Mucosa of rectum (tissue), 2 donors: Measurements from ENCODE around the gene SERPINB6.
"Not testable (repeated sequence)": the region's sequence is repeated elsewhere in the genome, so short reads cannot be mapped to it uniquely, and the experiment has no call there.

Experiments used
- H3K27ac ChIP-seq, 2 donors: one replicate each; pipeline ENCODE4 v1.7.0; 2013; ENCODE audit warnings: inconsistent platforms in 2 of 2, low read depth in 2 of 2, low read length in 2 of 2
- H3K27me3 ChIP-seq, 2 donors: one replicate each; pipeline ENCODE4 v1.7.0; 2013; ENCODE audit warnings: low read length in 2 of 2; ENCODE audit not compliant: control insufficient read depth in 2 of 2, insufficient read depth in 2 of 2
- H3K36me3 ChIP-seq, 2 donors: one replicate each; pipeline ENCODE4 v1.7.0; 2013; ENCODE audit warnings: low read length in 2 of 2; ENCODE audit not compliant: control insufficient read depth in 2 of 2, insufficient read depth in 2 of 2
- H3K4me1 ChIP-seq, 2 donors: one replicate each; pipeline ENCODE4 v1.7.0; 2013; ENCODE audit warnings: low read length in 2 of 2, mild to moderate bottlenecking in 1 of 2; ENCODE audit not compliant: control insufficient read depth in 2 of 2, insufficient read depth in 2 of 2
- H3K4me3 ChIP-seq, 2 donors: one replicate each; pipeline ENCODE4 v1.7.0; 2013; ENCODE audit warnings: low read length in 2 of 2
- H3K9ac ChIP-seq, 2 donors: one replicate each; pipeline ENCODE4 v1.7.0; 2013; ENCODE audit warnings: low read length in 2 of 2, low read depth in 1 of 2, mild to moderate bottlenecking in 1 of 2
- H3K9me3 ChIP-seq, 2 donors: one replicate each; pipeline ENCODE4 v1.7.0; 2013; ENCODE audit warnings: low read length in 2 of 2; ENCODE audit not compliant: control insufficient read depth in 2 of 2
- donor health status: healthy.
- donor health status: Normal muscosa, but diverticular disease.

SERPINB6 gene

DNA sequence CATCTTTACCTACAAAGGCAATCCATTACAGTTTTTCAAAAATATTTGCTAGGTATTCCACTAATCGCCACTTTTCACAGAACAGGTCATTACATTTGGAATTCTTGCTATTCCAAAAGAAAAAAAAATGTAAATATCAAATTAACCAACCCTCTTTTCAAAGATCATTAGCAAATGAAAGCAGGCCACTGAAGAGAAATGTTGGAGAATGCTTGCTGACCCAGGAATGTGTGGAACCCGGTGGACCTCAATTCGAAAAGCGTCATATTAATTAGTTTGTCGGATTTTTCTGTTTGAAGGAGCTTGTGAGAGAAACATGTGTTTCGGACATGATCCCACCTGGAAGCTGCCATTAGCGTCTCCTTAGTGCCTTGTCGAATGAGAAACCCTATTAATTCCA lies 40.3 kb downstream of the SERPINB6 start:
- Histone ChIP-seq H3K27me3 (no peaks in the 10 kb centered on the region), H3K9ac (no peak overlapping the region), H3K9me3 (no peaks in the 10 kb centered on the region), H3K27ac (no peak overlapping the region), H3K4me3 (no peak overlapping the region), H3K4me1 (peaks cover 3 to 4% of the 10 kb centered on the region in 2 donors), H3K36me3 (no peaks in the 10 kb centered on the region)

DNA sequence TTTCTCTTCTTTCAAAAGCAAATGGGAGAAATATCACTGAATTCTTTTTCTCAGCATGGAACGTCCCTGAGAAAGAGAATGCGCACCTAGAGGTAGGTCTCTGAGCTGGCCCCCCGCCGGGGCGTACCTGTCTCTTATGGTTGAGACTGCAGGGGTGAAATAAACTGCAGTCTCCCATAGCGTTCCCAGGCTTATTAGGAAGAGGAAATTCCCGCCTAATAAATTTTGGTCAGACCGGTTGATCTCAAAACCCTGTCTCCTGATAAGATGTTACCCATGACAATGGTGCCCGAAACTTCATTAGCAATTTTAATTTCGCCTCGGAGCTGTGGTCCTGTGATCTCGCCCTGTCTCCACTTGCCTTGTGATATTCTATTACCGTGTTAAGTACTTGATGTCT lies 43.4 kb downstream of the SERPINB6 start:
- H3K9ac ChIP-seq = not testable (repeated sequence)

DNA sequence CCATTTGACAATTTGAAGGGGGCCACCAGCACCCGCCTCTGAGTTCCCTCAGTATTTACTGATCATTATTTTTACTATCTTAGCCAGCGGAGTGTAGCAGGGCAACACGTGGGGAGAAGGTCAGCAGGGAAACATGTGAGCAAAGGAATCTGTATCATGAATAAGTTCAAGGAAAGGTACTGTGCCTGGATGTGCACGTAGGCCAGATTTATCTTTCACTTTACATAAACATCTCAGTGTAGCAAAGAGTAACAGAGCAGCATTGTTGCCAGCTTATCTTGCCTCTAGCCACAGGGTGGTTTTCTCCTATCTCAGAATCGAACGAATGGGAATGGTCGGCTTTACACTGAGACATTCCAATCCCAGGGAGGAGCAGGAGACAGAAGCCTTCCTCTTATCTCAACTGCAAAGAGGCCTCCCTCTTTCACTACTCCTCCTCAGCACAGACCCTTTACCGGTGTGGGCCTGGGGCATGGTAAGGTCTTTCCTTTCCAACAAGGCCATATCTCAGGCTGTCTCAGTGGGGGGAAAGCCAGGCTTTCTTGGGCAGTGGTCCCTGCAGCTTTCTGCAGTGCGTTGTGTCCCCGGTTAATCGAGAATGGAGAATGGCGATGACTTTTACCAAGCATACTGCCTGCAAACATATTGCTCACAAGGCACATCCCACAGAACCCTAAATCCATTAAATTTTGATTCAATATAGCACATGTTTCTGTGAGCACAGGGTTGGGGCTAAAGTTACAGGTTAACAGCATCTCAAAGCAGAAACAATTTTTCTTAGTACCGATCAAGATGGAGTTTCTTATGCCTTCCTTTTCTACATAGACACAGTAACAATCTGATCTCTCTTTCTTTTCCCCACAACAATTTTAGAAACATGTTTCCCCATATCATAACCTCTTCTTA lies 45.3 kb downstream of the SERPINB6 start:
- H3K9ac ChIP-seq, H3K36me3 ChIP-seq, H3K4me3 ChIP-seq, H3K27me3 ChIP-seq, H3K4me1 ChIP-seq, H3K9me3 ChIP-seq, H3K27ac ChIP-seq: not testable (repeated sequence)

More for the DNA sequence above, 43.4 kb downstream of the SERPINB6 start:
- H3K4me3 ChIP-seq, H3K27ac ChIP-seq, H3K4me1 ChIP-seq, H3K27me3 ChIP-seq, H3K36me3 ChIP-seq, H3K9me3 ChIP-seq: not testable (repeated sequence)

DNA sequence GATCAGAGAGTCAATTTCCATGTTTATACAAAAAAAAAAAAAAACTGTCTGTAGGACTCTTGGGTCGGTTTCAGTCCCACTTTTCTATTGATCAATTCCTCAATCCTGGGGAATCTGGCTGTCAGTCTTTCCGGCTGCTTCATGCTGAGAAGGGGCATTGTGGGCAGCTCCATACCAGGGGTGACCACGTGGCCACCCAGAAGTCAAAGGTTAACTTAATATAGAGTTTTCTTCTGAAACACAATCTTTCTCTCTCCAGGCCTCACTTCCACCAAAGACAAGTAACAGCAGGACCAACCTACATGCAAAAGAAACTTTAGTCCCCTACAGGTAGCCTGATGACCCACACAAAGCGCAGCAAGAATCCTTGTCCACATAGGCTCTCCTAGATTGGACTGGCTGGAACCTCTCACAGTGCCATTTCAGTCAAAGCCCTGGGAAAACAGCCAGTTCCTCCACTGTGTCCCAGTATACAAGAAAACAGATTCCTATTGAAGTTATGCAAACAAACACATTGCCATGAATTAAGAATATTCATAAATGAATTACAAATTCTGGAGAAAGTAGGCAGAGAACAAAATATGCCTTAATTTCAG lies 49.7 kb downstream of the SERPINB6 start:
- no peaks in the 10 kb centered on the region for H3K9me3 ChIP-seq
- H3K27ac ChIP-seq = no peak overlapping the region
- no peaks in the 10 kb centered on the region for H3K36me3 ChIP-seq
- H3K9ac ChIP-seq = no peak overlapping the region
- H3K4me1 ChIP-seq = no peaks in the 10 kb centered on the region
- no peak overlapping the region for H3K4me3 ChIP-seq
- no peaks in the 10 kb centered on the region for H3K27me3 ChIP-seq

DNA sequence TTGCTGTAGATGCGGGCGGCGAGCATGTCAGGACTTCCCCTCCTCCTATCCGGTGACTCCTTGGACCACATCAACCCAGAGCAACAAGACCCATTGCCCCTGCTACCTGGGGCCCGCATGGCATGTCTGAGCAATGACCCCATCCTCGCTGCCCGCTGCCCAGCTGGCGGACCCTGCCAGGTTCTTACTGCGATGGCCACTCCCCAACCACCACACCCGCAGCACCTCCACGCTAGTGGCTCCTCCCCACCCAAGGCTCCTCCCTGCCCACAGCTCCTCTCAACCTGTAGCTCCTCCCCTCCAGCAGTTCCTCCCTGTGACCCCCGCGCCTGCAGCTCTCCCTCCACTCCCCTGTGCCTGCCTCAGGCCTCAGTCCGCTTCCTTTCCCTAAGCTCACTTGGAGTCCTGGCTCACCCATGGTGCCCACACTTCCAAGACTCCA lies 50.7 kb downstream of the SERPINB6 start:
- no peaks in the 10 kb centered on the region for H3K27me3 ChIP-seq

DNA sequence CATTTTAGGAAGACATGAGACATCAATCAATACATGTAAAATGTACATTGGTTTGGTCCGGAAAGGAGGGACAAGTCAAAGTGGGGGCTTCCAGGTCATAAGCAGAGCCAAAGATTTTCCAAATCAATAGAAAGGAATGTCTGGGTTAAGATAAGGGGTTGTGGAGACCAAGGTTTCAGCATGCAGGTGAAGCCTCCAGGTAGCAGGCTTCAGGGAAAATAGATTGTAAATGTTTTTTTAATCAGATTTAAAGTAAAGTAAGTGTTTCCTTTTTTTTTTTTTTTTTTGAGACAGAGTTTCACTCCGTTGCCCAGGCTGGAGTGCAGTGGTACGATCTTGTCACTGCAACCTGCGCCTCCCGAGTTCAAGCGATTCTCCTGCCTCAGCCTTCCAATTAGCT lies 51.5 kb downstream of the SERPINB6 start:
- Histone ChIP-seq H3K9me3 (no peaks in the 10 kb centered on the region), H3K36me3 (no peaks in the 10 kb centered on the region), H3K27ac (no peak overlapping the region), H3K4me3 (no peak overlapping the region), H3K27me3 (no peaks in the 10 kb centered on the region), H3K9ac (no peak overlapping the region), H3K4me1 (no peaks in the 10 kb centered on the region)

More for the DNA sequence above, 50.7 kb downstream of the SERPINB6 start:
- Histone ChIP-seq H3K36me3 (no peaks in the 10 kb centered on the region), H3K27ac (no peak overlapping the region), H3K9ac (no peak overlapping the region), H3K4me1 (no peaks in the 10 kb centered on the region), H3K9me3 (no peaks in the 10 kb centered on the region), H3K4me3 (no peak overlapping the region)

DNA sequence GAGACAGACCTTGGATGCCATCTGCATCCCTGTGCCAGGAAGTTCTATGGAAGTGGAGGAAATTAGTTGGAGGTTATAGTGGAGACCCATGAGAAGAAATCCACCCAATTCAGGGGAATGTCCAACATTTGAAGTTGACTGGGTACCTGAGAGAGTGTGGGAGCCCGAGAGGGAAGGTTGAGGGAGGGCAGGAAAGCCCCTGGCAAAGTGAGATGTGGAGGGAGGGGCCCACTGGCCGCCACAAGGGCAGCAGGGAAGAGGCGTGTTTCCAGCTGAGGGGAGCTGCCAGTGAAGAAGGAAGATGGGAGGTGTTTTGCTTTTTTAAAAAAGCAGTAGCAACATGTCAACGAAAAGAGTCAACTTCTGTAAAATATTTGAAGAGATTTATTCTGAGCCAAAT lies 52.0 kb downstream of the SERPINB6 start:
- Histone ChIP-seq H3K27ac (no peak overlapping the region), H3K4me1 (peaks cover 0 to 2% of the 10 kb centered on the region in 2 donors), H3K36me3 (no peaks in the 10 kb centered on the region), H3K9me3 (no peaks in the 10 kb centered on the region), H3K9ac (no peak overlapping the region), H3K27me3 (no peaks in the 10 kb centered on the region), H3K4me3 (no peak overlapping the region)

DNA sequence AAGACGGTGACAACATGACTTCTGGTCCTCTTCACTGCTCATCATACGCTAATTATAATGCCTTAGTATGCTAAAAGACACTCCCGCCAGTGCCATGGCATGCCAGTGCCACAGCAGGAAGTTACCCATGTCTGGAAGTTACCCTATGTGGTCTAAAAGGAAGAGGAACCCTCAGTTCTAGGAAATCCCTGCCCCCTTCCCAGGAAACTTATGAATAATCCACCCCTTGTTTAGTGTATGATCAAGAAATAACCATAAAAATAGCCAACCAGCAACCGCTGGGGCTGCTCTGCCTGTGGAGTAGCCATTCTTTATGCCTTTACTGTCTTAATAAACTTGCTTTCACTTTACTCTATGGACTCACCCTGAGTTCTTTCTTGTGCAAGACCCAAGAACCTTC lies 52.4 kb downstream of the SERPINB6 start:
- H3K4me1 ChIP-seq = peaks cover 0 to 6% of the 10 kb centered on the region in 2 donors
- H3K27me3 ChIP-seq = no peaks in the 10 kb centered on the region
- no peak overlapping the region for H3K4me3 ChIP-seq
- no peak overlapping the region for H3K9ac ChIP-seq
- H3K27ac ChIP-seq = no peak overlapping the region
- no peaks in the 10 kb centered on the region for H3K36me3 ChIP-seq
- H3K9me3 ChIP-seq = no peaks in the 10 kb centered on the region

DNA sequence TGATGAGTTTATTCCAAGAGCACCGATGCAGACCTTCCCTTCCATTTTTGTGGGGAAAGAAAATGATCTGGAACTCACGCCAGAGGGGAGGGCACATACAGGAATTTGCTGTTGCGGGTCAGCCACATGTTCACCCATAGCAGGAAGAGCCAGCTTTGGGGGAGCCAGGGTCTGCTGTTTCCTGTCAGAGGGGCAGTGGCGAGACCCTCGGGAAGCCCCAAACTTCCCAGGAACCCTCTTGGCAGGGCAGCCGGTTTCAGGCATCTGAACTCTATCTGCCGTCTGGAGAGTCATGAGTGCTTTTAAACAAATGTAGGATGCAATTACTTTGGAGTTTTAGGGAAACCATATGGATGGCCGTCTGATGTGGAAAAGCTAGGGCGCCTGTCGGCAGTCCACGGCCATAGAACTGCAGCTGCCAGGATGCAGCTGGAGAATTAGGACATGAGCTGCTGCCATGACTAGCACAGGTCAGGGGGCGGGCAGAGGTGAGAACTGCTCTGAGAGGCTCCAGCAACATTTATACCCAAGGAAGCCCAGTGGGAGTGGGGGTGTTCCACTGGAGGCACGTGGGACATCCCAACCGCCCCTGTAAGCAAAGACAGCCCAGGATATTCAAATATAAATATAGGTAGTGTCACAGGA lies 53.4 kb downstream of the SERPINB6 start:
- Histone ChIP-seq H3K4me1 (peaks cover 0 to 10% of the 10 kb centered on the region in 2 donors), H3K9ac (no peak overlapping the region), H3K27me3 (no peaks in the 10 kb centered on the region), H3K4me3 (no peak overlapping the region), H3K27ac (no peak overlapping the region), H3K9me3 (no peaks in the 10 kb centered on the region), H3K36me3 (no peaks in the 10 kb centered on the region)

DNA sequence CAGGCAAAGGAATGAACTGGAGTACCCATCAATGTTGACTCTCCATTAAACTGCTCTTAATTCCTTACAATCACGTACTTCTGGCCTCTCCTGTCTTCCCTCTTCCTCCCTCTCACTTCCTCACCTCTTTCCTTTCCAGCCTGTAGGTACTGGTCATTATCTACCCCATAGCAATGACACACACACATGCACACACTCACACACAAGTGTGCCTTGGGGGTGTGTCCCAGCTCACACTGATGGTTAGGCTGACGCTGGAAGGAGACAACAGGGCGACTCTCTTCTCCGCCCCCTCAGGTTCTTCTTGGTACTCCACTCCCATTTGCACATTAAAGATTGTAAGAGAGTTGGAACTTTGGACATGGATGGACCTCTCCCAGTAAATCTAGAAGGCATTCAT lies 54.3 kb downstream of the SERPINB6 start:
- no peaks in the 10 kb centered on the region for H3K36me3 ChIP-seq
- H3K9ac ChIP-seq = no peak overlapping the region
- no peak overlapping the region for H3K4me3 ChIP-seq
- H3K9me3 ChIP-seq = no peaks in the 10 kb centered on the region
- no peaks in the 10 kb centered on the region for H3K27me3 ChIP-seq
- peaks cover 0 to 10% of the 10 kb centered on the region in 2 donors for H3K4me1 ChIP-seq
- no peak overlapping the region for H3K27ac ChIP-seq
